Keratinocyte (primary cell): ENCODE measurements around the gene MAML1.

Experiments used
- EZH2 ChIP-seq: IDR thresholded peaks from one replicate; pipeline ENCODE4 v1.6.1; 2012; ENCODE audit warnings: inconsistent platforms, mild to moderate bottlenecking, low read length, moderate library complexity
- TF ChIP-seq, protein P1 (sequence below), 3 experiments: IDR thresholded peaks in 1 of 3; conservative IDR thresholded peaks in 1 of 3; optimal IDR thresholded peaks in 1 of 3; 2 replicates in 2 of 3; 3 replicates in 1 of 3; pipeline versions ENCODE3 to v1.5.1; 2011; ENCODE audit warnings: low read length in 3 of 3, mild to moderate bottlenecking in 3 of 3, moderate library complexity in 2 of 3, control low read depth in 1 of 3, inconsistent platforms in 1 of 3; ENCODE audit not compliant: insufficient read depth in 2 of 3; ENCODE audit errors: extremely low read depth in 1 of 3

DNA sequence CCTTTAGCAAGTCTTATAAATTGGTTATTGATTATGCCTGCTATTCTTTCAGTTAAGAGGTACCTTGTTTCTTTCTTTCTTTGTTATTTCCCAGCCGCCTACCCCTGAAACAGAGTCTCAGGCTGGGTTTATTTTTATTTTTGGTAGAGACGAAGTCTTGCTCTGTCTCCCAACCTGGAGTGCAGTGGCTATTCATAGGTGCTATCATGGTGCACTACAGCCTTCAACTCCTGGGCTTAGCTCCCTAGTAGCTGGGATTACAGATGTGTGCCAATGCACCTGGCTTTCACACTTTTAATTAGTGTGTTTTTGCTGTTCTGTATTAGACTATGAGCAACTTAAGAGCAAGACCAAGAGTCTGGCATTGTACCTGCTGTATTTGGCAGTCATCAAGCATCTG is 14.2 kb downstream of the MAML1 start:
- TF ChIP-seq, protein P1, sequence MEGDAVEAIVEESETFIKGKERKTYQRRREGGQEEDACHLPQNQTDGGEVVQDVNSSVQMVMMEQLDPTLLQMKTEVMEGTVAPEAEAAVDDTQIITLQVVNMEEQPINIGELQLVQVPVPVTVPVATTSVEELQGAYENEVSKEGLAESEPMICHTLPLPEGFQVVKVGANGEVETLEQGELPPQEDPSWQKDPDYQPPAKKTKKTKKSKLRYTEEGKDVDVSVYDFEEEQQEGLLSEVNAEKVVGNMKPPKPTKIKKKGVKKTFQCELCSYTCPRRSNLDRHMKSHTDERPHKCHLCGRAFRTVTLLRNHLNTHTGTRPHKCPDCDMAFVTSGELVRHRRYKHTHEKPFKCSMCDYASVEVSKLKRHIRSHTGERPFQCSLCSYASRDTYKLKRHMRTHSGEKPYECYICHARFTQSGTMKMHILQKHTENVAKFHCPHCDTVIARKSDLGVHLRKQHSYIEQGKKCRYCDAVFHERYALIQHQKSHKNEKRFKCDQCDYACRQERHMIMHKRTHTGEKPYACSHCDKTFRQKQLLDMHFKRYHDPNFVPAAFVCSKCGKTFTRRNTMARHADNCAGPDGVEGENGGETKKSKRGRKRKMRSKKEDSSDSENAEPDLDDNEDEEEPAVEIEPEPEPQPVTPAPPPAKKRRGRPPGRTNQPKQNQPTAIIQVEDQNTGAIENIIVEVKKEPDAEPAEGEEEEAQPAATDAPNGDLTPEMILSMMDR (optimal IDR thresholded peaks at IDR 0.05 in 1 of 3, IDR thresholded peaks at IDR 0.05 in 1 of 3, conservative IDR thresholded peaks at IDR 0.05 in 1 of 3; ENCODE audit: extremely low read depth in 1 of 3, insufficient read depth in 2 of 3, low read length in 3 of 3) = no peak
- no peak for TF ChIP-seq EZH2
